ENCODE measurements around the gene ETDA.
"Not testable (repeated sequence)": the region's sequence is repeated elsewhere in the genome, so short reads cannot be mapped to it uniquely, and the experiment has no call there.

The ETDA gene

DNA sequence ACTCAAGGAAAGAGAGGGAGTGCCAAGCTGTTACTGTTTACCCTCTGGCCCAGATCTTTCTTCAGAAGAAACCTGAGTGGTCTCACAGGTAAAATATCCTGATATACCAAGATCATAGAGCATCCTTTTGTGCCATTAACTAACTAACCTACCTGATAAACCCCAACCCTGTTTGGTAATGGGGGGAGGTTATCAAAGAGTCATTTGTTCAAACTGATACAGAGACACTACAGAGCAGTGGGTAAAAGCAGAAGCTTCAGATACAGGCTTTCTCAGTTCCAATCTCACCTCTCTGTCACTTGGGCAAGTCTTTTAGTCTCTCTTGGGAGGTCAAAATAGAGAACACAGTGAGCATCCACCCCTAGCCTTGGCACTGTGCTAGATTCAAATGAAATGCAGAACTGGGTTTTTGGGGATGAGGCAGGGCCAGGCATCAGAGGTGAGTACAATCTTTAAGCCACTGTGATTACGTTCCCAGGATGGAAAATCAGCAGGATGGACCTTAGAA is at the start of gene ETDA:
TSS of gene ETDA (plus strand) at position 51 of the 508 bp plus-strand sequence. CDS start 1,216 bp downstream, outside the sequence.
- DNase-seq (ENCODE audit: low spot score): not testable (repeated sequence)

DNA sequence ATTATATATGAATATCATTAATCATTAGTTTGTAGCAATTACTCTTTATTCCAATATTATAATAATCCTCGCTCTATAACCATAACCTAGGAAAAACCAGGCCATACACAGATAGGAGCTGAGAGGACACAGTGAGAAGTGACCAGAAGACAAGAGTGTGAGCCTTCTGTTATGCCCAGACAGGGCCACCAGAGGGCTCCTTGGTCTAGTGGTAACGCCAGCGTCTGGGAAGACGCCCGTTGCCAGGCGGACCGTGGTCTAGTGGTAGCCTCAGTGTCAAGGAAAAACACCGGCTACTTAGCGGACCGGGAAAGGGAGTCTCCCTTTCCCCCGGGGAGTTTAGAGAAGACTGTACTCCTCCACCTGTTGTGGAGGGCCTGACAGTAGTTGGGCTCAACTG is 45.4 kb upstream of the ETDA start:
- DNase-seq (ENCODE audit: low spot score): not testable (repeated sequence)

DNA sequence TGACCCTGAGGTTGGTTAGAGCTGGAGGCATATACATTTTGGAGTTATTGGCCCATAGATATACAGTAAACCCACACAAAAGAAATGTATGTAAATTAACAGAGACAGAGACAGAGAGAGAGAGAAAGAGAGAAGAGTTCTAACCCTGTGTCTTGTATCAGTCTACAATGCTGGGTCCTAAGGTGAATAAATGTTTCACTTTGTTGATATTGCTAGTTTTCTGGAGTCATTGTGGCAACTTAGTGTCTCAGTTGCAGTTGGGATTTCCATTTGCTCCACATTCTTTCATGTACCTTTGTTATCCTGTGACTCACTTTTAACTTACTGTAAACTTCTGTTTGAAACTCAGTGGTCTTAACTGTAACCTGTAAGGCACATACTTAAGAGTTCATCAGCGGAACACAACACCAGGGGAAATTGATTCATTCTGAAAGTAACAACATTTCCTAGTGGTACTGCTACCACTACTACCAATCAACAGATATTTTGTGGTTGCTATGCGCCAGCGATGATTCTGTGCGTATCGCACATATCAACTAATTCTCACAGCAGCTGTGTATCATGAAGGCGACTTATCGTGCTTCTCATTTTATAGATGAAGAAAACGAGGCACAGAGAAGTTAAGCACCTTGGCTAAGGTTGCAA is 38.5 kb upstream of the ETDA start:
- DNase-seq (ENCODE audit: low spot score): no peak

DNA sequence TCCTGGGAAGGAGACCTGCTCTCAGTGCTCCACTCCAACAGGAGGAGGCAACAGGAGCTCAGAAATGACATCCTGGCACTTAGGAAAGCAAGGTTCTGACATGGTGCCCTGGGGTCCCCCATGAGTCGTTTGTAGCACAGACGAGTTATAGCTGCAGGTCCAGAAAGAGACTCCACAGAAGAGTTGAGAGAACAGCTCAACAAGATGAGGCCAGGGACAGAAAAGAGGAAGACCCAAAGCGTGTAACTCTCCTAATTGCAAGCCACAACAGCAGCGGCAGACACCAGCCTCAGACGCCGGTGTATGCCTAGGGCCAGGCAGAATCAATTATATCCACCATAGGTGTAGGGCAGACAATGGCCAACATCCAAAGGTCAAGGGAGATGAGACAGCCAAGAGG is 5.9 kb upstream of the ETDA start:
- not testable (repeated sequence) for DNase-seq (ENCODE audit: low spot score)

DNA sequence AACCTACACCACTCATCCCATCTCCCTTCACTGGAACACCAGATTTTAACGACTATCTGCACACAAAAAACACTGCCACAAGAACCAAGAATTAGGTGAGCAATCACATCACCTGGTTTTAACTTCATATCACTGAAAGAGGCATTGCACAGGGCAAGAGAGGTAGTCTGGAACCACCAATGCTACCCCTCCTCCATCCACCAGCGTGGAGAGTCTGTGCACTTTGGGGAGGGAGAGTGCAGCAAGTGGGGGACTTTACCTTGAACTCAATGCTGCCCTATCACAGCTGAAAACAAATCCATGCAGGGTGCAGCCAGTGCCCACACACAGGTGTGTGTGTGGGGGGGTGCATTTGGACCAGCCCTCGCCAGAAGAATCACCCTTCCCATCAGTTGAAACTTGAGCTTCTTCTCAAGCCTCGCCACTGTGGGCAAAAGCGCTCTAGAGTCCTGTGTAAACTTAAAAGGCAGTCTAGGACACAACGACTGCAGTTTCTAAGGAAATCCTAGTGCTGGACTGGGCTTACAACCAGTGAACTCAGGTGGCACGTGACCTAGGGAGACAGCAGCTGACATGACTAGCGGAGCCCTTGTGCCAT is 4.3 kb downstream of the ETDA start:
- not testable (repeated sequence) for DNase-seq (ENCODE audit: low spot score)

- no peak for DNase-seq (ENCODE audit: low spot score)
These were observed 5.1 kb downstream of the ETDA start for GRCh38 chrX:135256923-135257322.

GRCh38 chrX:135257469-135257868 is 5.6 kb downstream of the ETDA start:
- no peak for DNase-seq (ENCODE audit: low spot score)

DNA sequence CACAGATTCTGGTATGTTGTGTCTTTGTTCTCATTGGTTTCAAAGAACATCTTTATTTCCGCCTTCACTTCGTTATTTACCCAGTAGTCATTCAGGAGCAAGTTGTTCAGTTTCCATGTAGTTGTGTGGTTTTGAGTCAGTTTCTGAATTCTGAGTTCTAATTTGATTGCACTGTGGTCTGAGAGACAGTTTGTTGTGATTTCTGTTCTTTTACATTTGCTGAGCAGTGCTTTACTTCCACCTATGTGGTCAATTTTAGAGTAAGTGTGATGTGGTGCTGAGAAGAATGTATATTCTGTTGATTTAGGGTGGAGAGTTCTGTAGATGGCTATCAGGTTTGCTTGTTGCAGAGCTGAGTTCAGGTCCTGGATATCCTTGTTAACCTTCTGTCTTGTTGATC is 9.1 kb downstream of the ETDA start:
- not testable (repeated sequence) for DNase-seq (ENCODE audit: low spot score)

- DNase-seq (ENCODE audit: low spot score): not testable (repeated sequence)
These were observed 11.5 kb downstream of the ETDA start for GRCh38 chrX:135263376-135263775.

DNA sequence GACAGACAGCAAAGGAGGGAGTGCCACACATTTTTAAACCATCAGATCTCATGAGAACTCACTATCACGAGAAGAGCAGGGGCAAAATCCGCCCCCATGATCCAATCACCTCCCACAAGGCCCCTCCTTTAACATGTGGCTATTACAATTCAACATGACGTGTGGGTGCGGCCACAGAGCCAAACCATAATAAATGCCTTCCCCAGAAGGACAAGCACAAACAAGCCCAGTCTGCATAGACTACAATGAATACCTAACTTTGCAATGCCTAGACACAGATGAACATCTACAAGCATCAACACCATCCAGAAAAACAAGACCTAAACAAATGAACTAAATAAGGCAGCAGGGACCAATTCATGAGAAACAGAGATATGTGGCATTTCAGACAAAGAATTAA is 12.3 kb downstream of the ETDA start:
- no peak for DNase-seq (ENCODE audit: low spot score)

DNA sequence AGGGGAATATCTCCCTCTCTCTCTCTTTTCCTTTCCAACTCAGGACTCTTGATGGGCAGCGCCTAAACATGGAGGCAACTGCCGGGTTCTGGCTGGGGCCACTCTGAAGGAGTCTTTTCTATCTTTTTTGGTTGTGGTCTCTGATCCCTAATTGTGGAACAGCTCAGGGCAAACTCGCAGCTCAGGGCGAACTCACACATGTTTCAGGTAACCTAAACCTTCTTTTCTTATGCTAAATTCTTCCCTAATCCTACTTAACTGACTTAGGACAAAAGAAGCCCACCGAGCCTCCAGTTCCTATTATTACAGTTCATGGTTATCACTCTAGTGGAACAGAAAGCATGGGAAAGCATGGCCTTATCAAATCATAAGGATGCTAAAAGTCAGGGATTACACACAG is 21.3 kb downstream of the ETDA start:
- DNase-seq (ENCODE audit: low spot score): no peak

- DNase-seq (ENCODE audit: low spot score): no peak
These were observed 24.1 kb downstream of the ETDA start for GRCh38 chrX:135275973-135276372.

DNA sequence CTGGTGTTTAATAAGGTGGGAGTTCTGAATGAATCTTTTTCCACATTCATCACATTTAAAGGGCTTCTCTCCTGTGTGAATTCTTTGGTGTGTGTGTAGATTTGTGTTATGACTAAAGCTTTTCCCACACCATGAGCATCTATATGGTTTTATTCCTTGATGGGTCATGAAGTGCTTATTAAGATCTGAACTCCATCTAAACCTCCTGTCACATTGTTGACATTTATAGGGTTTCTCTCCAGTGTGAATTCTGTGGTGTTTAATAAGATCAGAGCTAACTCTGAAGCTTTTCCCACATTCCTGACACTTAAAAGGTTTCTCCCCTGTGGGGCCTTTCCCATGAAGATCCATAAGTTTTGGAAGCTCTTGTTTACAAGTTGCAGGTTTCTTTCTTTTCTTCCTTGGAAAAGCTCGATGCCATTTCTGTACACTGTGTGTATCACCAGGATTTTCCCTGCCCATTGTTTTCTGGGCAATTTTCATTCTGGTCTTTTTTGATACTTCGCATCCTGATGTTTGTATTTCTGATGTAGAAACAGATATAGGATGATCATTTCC is 35.5 kb downstream of the ETDA start:
- DNase-seq (ENCODE audit: low spot score): no peak

DNA sequence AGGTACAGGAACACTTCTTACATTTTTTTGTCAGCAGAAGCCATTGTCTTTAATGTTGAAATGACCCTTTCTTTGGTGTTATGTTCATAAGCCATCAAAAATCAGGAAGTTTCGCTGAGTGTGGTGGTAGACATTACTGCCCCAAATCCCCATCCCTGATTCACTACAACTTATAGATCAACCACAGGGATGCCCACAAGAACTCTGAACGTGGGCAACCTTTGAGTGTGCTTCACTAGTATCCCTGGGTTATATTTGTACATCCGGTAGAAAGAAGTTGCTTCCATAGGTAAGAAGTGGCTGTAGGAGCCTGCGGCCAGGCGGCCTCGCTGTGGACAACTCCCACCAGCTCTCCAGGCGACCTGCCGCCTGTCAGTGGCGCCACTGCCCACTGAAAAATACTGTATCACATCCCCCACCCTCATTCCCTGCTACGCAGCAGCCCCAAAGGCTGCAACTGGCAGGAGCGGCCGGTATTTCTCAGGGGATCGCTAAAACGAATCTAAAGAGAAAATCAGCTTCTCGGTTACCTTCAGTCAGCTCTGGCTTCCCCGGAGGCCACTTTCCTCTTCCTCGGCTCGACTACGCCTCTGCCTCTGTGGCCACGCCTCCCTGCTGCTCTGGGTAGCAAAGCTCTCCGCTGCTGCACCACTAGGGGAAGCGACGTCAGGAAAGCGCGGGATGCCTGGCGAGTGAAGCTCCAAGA is 43.5 kb downstream of the ETDA start:
- no peak for DNase-seq (ENCODE audit: low spot score)

GRCh38 chrX:135295944-135296305 is 44.1 kb downstream of the ETDA start:
- DNase-seq (ENCODE audit: low spot score): no peak

GRCh38 chrX:135302269-135302873 is 50.5 kb downstream of the ETDA start:
- no peak for DNase-seq (ENCODE audit: low spot score)

Measured in HuH-7.5 (cell line).